T-helper 2 cell (primary cell): ENCODE measurements around the gene SPRED2.

Source experiments
- DNase-seq, 5 experiments: peaks; one replicate each; pipeline versions ENCODE4 v3.0.0 to v3.0.0-alpha.2; 2012 to 2022

Gene SPRED2

GRCh38 chr2:65383541-65384488, 48.6 kb downstream of the SPRED2 start:
- no peak for DNase-seq

- peak; percentile 14 to 73 (median 72) for DNase-seq
These were observed 49.5 kb downstream of the SPRED2 start for GRCh38 chr2:65382776-65383357.

- no peak for DNase-seq
These were observed 50.1 kb downstream of the SPRED2 start for GRCh38 chr2:65382323-65382722.

GRCh38 chr2:65381607-65382051, 50.8 kb downstream of the SPRED2 start:
- DNase-seq, result no peak

- DNase-seq, result no peak
These were observed 52.1 kb downstream of the SPRED2 start for GRCh38 chr2:65380255-65380654.

- no peak for DNase-seq
These were observed 52.7 kb downstream of the SPRED2 start for GRCh38 chr2:65379721-65380171.

GRCh38 chr2:65379223-65379622, 53.2 kb downstream of the SPRED2 start:
- no peak for DNase-seq

GRCh38 chr2:65378290-65378689, 54.1 kb downstream of the SPRED2 start:
- no peak for DNase-seq

GRCh38 chr2:65377556-65378192, 54.7 kb downstream of the SPRED2 start:
- DNase-seq, result no peak

- DNase-seq, result no peak
These were observed 56.7 kb downstream of the SPRED2 start for GRCh38 chr2:65375723-65376122.

- DNase-seq, result no peak
These were observed 57.4 kb downstream of the SPRED2 start for GRCh38 chr2:65374999-65375398.

GRCh38 chr2:65374575-65374974, 57.8 kb downstream of the SPRED2 start:
- DNase-seq, result no peak

GRCh38 chr2:65373365-65373918, 59.0 kb downstream of the SPRED2 start:
- no peak for DNase-seq

GRCh38 chr2:65372619-65373018, 59.8 kb downstream of the SPRED2 start:
- DNase-seq, result no peak

- DNase-seq, result no peak
These were observed 61.3 kb downstream of the SPRED2 start for GRCh38 chr2:65371074-65371434.

- no peak for DNase-seq
These were observed 61.9 kb downstream of the SPRED2 start for GRCh38 chr2:65370387-65371073.

- no peak for DNase-seq
These were observed 62.4 kb downstream of the SPRED2 start for GRCh38 chr2:65369980-65370379.

- DNase-seq, result no peak
These were observed 62.8 kb downstream of the SPRED2 start for GRCh38 chr2:65369574-65369973.

- no peak for DNase-seq
These were observed 63.9 kb downstream of the SPRED2 start for GRCh38 chr2:65368468-65368867.

- no peak for DNase-seq
These were observed 64.9 kb downstream of the SPRED2 start for GRCh38 chr2:65367524-65367923.

- peak in 1 of 5 experiments; percentile 27 for DNase-seq
These were observed 65.7 kb downstream of the SPRED2 start for GRCh38 chr2:65366595-65367125.
